ENCODE results near the gene RSAD1.
"Not testable (repeated sequence)": the region's sequence is repeated elsewhere in the genome, so short reads cannot be mapped to it uniquely, and the experiment has no call there.

The RSAD1 gene

GRCh38 chr17:50473901-50474300, 4.8 kb upstream of the RSAD1 start:
- no peak for DNase-seq

- no peak for DNase-seq
Observed at GRCh38 chr17:50474523-50474922, 4.1 kb upstream of the RSAD1 start.

- no peak for DNase-seq
Observed at GRCh38 chr17:50475362-50475761, 3.3 kb upstream of the RSAD1 start.

- not testable (repeated sequence) for DNase-seq
Observed at GRCh38 chr17:50475775-50476544, 2.7 kb upstream of the RSAD1 start.

DNA sequence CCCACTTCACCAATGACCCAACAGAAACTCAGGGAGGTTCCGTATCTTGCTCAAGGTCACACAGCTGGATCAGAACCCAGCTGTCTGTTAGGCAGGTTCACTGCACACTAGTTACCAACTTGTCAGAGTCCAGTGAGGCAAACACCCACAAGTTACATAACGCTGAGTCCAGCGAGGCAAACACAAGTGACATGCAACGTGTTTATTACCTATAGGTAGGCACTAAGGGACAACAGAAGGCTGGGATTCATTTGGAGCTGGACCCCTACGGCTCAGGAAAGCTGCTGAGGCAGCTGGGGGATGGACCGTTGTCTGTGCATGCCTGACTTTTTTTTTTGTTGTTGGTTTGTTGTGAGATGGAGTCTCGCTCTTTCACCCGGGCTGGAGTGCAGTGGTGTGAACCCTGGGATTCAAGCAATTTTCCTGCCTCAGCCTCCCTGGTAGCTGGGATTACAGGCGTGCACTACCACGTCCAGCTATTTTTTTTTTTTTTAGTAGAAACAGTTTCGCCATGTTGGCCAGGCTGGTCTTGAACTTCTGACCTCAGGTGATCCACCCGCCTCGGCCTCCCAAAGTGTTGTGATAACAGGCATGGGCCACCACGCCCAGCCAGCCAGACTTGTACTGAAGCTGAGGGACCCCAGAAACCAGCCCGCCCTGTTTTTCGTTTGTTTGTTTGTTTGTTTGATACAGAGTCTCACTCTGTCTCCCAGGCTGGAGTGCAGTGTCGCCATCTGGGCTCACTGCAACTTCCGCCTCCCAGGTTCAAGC, 1.9 kb upstream of the RSAD1 start:
- DNase-seq, result no peak

- no peak for DNase-seq
Observed at GRCh38 chr17:50477976-50478375, 684 bp upstream of the RSAD1 start.

DNA sequence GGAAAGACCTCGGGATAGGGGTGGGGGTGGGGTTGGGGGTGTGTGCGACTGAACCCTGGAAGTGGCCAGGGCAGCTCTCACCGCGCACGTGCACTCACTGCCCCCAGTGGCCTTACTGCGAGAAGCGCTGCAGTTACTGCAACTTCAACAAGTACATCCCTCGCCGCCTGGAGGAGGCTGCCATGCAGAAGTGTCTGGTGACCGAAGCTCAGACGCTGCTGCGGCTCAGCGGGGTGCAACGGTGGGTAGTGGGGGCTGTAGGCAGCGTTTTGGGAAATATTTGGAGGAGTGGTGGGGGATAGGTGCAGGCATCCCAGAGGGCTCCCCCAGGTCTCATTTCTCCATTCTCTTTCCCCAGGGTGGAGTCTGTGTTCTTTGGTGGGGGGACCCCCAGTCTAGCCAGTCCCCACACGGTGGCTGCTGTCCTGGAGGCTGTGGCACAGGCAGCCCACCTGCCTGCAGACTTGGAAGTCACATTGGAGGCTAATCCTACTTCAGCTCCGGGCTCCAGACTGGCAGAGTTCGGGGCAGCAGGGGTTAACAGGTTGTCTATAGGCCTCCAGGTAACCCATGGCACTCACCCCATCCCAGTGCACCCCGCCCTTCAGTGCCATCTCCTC, 972 bp downstream of the RSAD1 start:
- peak; percentile 80 for DNase-seq

DNA sequence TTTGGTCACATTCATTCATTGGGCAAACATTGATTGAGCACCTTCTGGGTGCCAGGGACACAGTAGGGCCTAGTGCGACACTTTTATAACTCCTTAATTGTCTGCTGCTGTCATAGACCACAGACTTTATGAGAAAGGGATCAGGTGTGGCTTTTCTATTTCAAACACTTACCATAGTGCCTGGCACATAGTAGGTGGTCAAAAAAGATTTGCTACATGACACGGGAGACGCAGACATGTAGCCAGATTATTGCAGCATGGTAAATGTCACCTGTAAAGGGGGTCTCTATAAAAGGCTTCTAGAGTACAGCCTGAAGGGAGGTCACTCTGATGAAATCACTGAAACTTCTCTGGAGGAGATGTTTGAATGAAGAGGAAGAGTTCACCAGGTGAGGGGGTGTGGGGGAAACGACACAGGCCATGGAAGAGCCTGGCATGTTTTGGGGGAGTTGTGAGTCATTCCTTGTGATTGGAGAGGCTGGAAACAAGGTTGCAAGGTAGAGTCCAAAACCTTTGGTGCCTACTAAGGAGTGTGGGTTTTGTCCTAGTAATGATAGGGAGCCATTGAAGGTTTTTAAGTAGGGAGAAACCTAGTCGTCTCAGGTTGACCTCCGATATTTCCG, 1.6 kb downstream of the RSAD1 start:
- DNase-seq, result no peak

DNA sequence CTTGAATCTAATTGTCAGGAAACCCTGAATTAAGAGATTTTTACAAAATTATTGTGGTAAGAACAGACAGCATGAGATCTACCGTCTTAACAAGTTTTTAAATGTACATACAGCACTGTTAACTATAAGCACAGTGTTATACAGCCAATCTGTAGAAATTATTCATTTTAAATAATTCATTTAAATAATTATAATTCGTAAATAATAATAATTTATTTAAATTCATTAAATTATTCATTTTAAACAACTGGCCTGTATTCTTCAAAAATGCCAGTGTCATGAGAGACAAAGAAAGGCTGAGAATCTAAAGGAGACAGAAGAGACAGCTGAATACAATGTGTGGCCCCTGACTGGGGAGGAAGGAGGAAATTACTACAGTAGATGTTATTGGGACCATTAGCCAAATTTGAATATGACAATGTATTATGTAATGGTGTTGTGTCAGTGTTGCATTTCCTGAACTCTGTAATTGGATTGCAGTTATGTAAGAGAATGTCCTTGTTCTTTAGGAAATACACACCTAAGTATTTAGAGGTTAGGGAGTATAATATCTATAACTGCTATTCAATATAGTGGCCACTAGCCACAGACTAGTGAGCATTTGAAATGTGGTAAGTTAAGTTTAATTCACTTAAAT, 2.3 kb downstream of the RSAD1 start:
- no peak for DNase-seq

DNA sequence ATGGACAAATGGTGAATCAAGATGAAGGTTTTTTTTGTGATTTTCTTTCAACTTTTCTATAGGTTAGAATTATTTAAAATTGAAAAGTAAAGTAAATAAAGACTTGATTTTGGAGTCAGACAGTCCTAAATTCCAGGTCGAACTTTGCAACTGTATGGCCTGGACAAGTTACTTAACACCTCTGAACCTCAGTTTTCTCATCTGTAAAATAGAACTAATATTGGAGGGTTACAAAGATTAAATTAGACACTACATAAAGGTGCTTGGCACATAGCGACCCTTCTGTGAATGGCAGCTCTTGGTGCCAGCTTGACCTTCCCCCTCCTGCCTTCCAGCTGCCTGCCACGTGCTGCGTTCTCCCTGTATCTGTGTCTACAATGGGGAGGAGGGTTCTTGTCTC, 3.0 kb downstream of the RSAD1 start:
- no peak for DNase-seq

- DNase-seq, result no peak
Observed at GRCh38 chr17:50482110-50482509, 3.5 kb downstream of the RSAD1 start.

DNA sequence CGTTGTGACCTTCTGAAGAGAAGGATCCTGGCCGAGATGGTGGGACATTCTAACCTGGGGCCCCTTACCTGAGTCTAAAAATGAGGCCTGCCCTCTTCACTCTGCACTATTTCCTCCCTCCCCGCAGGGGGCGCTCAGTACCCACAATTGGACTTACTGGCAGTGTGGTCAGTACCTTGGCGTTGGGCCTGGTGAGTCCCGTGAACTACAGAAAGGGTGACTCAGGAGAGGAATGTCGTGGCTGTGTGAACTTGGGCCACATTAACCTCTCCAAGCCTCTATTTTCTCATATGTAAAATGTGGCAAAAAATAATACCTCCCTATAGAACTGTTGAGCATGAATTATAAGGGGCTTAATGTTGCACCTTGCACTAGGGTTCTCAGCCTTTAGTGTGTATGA, 3.9 kb downstream of the RSAD1 start:
- peak; percentile 69 for DNase-seq

- DNase-seq, result no peak
Observed at GRCh38 chr17:50483266-50483665, 4.6 kb downstream of the RSAD1 start.

DNA sequence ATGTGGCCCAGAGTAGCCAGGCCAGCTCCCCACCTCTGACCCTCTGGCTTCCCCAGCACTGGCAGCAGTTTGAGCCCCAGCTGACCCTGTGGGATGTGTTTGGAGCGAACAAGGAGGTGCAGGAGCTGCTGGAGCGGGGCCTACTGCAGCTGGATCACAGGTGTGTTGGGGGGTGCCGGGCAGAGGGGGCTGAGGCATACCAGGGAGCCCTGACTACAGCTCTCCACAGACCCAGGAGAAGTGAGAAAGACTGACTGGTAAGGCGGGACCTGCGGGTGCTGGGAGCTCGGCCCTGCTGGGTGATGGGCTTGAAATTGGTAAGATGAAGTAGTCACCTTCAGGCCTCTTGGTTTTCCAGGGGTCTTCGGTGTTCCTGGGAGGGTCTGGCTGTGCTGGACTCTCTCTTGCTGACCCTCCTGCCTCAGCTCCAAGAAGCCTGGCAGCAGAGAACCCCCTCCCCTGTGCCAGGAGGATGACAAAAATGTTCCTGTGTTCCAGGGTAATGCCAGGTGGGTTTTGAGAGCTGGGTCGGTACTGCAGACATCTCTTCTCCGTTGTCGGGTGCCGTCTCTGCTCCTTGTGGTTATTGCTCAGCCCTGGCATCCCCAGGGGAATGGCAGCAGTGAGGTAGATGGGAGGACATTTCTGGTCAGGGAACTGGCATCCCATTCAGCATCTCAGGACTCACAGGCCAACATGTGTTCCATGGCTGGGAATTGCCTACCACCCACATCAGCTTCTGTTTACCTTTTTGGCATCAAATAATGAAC, 5.9 kb downstream of the RSAD1 start:
- DNase-seq, result no peak

DNA sequence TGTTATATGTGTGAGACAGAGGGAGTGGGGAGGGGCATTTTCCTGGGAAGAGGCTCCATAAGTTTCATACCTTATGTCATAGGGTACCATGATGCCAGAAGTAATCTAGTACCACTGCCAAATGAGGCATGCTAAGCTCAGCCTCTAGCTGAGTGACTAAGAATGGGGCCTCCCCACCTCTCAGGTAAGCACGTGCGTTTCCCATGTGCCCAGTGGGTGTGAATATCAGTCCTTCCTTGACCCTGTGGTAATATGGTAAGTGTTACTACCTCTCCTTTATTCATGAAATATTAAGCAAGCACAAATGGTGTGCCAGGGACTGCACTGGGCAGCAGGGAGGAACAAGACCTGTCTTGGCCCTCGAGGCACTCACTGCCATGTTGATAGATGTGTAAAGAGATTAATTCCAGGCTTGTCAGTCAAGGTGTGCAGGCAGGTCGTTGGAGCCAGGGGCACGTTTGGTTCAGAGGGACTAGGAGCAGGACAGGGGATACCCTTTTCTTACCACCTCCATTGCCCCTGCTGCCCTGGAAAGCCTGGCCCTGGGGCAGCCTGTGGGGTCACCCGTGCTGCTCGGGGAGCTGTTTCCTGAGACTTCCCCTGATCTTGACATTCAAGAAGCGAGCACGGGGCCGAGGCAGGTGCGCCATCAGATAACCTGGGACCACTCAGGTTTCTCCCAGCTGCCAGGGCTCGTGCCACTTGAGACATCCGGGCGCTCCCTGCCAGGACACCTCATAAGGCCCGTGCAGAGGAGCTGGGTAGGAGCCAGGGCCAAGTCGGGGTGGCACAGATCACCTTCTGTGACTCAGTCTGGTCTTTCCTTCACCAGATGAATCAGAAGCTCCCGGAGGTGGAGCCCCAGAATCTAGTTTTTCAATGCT, 8.8 kb downstream of the RSAD1 start:
- no peak for DNase-seq

GRCh38 chr17:50488880-50489279, 10.2 kb downstream of the RSAD1 start:
- no peak for DNase-seq

DNA sequence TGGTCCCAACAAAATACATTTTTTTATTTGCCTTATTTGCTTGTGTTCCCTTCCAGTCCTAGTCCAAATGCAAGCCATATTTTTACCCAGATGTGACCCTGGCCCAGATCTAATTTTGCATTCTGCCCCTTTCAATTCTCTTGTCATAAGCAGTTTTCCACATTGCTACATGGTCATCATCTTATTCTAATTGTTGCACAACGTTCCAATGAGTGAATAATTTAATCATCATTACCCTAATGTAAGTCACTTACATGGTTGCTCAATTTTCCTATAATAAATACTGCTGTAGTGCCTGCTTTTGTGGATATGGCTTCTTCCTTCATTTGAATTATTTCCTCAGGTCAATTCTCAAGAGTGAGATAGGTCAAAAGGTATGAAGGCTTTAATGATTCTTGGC, 12.8 kb downstream of the RSAD1 start:
- no peak for DNase-seq

DNA sequence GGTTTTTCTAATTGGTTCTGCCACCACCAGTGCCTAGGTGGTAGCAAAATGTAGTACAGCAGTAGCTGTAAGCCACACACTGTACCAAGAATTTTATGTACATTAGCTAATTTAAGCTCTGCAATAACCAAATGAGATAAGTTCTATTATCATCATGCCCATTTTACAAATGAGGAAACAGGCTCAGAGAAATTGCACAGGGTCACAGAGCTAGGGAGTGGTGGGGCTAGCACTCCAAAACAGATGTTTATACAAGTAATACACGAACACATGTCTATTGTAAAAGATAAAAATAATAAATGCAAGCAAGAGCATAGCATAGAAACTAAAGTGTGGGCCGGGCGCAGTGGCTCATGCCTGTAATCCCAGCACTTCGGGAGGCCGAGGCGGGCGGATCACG, 13.6 kb downstream of the RSAD1 start:
- DNase-seq, result no peak

DNA sequence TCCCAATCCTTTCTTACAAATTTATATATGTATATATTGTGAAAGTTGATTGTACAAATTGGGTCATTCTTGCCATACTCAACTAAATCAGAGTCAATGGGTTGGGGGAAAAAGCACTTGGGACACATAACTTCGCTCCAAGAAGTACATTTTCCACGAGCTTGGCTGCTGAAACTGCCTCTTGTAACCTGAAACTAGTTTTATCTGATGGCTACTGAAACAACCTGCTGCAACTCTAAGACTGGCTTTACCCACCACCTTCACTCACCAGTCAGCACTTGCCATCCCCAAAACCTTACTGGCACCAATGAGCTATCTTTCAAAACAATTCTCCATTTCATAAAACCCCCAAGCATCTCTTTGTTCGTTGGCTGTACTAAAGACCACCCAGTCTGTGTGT, 15.1 kb downstream of the RSAD1 start:
- no peak for DNase-seq

- DNase-seq, result no peak
Observed at GRCh38 chr17:50495217-50495823, 16.7 kb downstream of the RSAD1 start.

- no peak for DNase-seq
Observed at GRCh38 chr17:50495918-50496317, 17.3 kb downstream of the RSAD1 start.

Data from NCI-H146 (cell line).